H1 (cell line): ENCODE results near the gene ARFRP1.

Experiments used
- BRCA1 ChIP-seq: IDR thresholded peaks from 2 replicates; pipeline ENCODE4 v1.6.1; 2012; ENCODE audit warnings: low read depth, low read length, improper control_type of control experiment
- CTBP2 ChIP-seq: IDR thresholded peaks from 2 replicates; pipeline ENCODE4 v1.7.0; 2011; ENCODE audit warnings: borderline replicate concordance, mild to moderate bottlenecking, moderate library complexity, mixed read lengths, low read length; ENCODE audit not compliant: insufficient read depth, insufficient read length
- EZH2 ChIP-seq: fragments of 200-600 bp; sonication (generic); IDR thresholded peaks from 2 replicates; pipeline ENCODE4 v1.7.1; 2012; ENCODE audit warnings: low read depth, mild to moderate bottlenecking, moderate library complexity, low read length, inconsistent platforms; ENCODE audit not compliant: severe bottlenecking
- JUND ChIP-seq: IDR thresholded peaks from 2 replicates; pipeline ENCODE4 v1.6.1; 2011; ENCODE audit warnings: mild to moderate bottlenecking, improper control_type of control experiment, low read length
- POLR2A ChIP-seq, 2 experiments: IDR thresholded peaks; 1 replicate in 1 of 2; 2 replicates in 1 of 2; pipeline ENCODE4 v1.6.1; 2011; ENCODE audit warnings: low read depth in 2 of 2, low read length in 2 of 2, mild to moderate bottlenecking in 2 of 2; ENCODE audit errors: control extremely low read depth in 1 of 2
- RBBP5 ChIP-seq: IDR thresholded peaks from 2 replicates; pipeline ENCODE4 v1.7.1; 2012; ENCODE audit warnings: low read depth, mild to moderate bottlenecking, inconsistent platforms, low read length, moderate library complexity, borderline replicate concordance
- SP1 ChIP-seq: IDR thresholded peaks from 2 replicates; pipeline ENCODE4 v1.6.1; 2011; ENCODE audit warnings: low read depth, low read length
- TCF12 ChIP-seq: IDR thresholded peaks from 2 replicates; pipeline ENCODE4 v1.6.1; 2011; ENCODE audit warnings: low read depth, mild to moderate bottlenecking, low read length
- YY1 ChIP-seq: IDR thresholded peaks from 2 replicates; pipeline ENCODE4 v1.6.1; 2011; ENCODE audit warnings: low read depth, mild to moderate bottlenecking, low read length
- TF ChIP-seq, protein P1 (sequence below), 3 experiments: IDR thresholded peaks; 1 replicate in 2 of 3; 2 replicates in 1 of 3; pipeline versions ENCODE4 v1.5.1 to v1.6.1; 2011; ENCODE audit warnings: low read length in 3 of 3, mild to moderate bottlenecking in 3 of 3, inconsistent platforms in 2 of 3, low read depth in 1 of 3, moderate library complexity in 1 of 3; ENCODE audit not compliant: insufficient read depth in 1 of 3; ENCODE audit errors: control extremely low read depth in 1 of 3

- TF ChIP-seq, protein P1, sequence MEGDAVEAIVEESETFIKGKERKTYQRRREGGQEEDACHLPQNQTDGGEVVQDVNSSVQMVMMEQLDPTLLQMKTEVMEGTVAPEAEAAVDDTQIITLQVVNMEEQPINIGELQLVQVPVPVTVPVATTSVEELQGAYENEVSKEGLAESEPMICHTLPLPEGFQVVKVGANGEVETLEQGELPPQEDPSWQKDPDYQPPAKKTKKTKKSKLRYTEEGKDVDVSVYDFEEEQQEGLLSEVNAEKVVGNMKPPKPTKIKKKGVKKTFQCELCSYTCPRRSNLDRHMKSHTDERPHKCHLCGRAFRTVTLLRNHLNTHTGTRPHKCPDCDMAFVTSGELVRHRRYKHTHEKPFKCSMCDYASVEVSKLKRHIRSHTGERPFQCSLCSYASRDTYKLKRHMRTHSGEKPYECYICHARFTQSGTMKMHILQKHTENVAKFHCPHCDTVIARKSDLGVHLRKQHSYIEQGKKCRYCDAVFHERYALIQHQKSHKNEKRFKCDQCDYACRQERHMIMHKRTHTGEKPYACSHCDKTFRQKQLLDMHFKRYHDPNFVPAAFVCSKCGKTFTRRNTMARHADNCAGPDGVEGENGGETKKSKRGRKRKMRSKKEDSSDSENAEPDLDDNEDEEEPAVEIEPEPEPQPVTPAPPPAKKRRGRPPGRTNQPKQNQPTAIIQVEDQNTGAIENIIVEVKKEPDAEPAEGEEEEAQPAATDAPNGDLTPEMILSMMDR (IDR thresholded peaks at IDR 0.05; ENCODE audit: control extremely low read depth in 1 of 3, insufficient read depth in 1 of 3, low read depth in 1 of 3, low read length in 3 of 3), result no peak
- TF ChIP-seq RBBP5, result no peak
- no peak for TF ChIP-seq POLR2A (IDR thresholded peaks at IDR 0.05; ENCODE audit: control extremely low read depth in 1 of 2, low read depth in 2 of 2, low read length in 2 of 2)
- no peak for TF ChIP-seq YY1
- TF ChIP-seq EZH2, result no peak
- no peak for TF ChIP-seq TCF12
- TF ChIP-seq BRCA1, result no peak
- no peak for TF ChIP-seq CTBP2
- TF ChIP-seq JUND, result no peak
- no peak for TF ChIP-seq SP1
Observed at GRCh38 chr20:63664143-63664851, 43.5 kb downstream of the ARFRP1 start.
